ENCODE data around the gene ZFAND2A.
"Not testable (repeated sequence)": the region's sequence is repeated elsewhere in the genome, so short reads cannot be mapped to it uniquely, and the experiment has no call there.

The ZFAND2A gene

DNA sequence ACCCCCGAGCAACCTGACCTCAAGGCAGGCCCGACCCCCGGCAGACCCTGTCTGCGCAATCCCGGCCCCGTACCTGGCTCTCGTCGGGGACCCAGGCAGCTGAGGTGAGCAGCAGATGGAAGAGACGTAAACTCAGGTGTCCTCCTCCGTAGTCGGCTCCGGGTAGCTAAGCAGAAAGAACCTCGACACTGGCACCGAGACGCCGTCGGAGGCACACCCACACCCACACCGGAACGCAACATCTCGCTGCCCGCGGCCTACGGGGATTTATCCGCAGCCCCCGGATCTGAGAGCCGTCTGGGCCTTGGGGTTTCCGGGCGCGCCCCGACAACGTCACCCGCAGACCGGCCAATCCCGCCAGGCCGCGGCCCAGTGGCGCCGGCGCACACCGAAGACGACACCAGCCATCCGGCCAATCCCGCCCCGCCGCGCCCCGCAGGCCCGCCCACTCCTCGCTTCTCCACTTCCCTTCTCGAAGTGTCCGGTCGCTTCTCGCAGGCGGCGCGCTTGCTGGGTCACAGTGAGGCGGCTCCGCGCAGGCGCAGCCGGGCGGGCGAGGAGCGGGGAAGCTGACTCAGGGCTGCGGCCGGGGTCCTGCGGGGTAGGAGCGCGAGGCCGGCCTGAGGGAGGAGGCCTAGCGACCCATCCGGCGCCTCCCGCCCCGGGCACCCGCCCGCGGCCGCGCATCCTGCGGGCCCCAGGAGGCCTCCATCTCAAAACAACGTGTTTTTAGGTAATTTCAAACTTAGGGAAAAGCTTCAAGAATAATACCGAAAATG, at the start of gene ZFAND2A:
Gene ZFAND2A (minus strand): TSS at position 306 of the 779 bp plus-strand sequence. CDS start 1,984 bp downstream, outside the sequence.
- H4K20me1 ChIP-seq (ENCODE audit: insufficient read depth, low read length): no peaks in the 10 kb centered on the region
- peaks cover 9% of the 10 kb centered on the region for H3K79me2 ChIP-seq (ENCODE audit: insufficient read depth, low read length)
- peak within 1 kb of the TSS; percentile 96 for H3K4me2 ChIP-seq (ENCODE audit: low read length)
- H2AFZ ChIP-seq (ENCODE audit: low read length): no peak within 1 kb of the TSS
- peak within 1 kb of the TSS; percentile 96 for H3K4me3 ChIP-seq (ENCODE audit: low read depth, low read length, poor library complexity, severe bottlenecking)
- 0 out of 2 replicates have a peak, but pooled peaks cover 2% of the 10 kb centered on the region for H3F3A ChIP-seq (ENCODE audit: insufficient read depth, low read length)
- no peaks in the 10 kb centered on the region for H3K9me3 ChIP-seq (ENCODE audit: low read length)
- H3K36me3 ChIP-seq (ENCODE audit: insufficient read depth, low read length): peaks cover 49% of the 10 kb centered on the region
- peak within 1 kb of the TSS; percentile 93 for H3K9ac ChIP-seq (ENCODE audit: low read length)
- H3K4me1 ChIP-seq (ENCODE audit: insufficient read depth, low read length, severe bottlenecking): peaks cover 25% of the 10 kb centered on the region
- no peaks in the 10 kb centered on the region for H3K27me3 ChIP-seq (ENCODE audit: insufficient read depth, low read length)
- TF ChIP-seq, protein P1, sequence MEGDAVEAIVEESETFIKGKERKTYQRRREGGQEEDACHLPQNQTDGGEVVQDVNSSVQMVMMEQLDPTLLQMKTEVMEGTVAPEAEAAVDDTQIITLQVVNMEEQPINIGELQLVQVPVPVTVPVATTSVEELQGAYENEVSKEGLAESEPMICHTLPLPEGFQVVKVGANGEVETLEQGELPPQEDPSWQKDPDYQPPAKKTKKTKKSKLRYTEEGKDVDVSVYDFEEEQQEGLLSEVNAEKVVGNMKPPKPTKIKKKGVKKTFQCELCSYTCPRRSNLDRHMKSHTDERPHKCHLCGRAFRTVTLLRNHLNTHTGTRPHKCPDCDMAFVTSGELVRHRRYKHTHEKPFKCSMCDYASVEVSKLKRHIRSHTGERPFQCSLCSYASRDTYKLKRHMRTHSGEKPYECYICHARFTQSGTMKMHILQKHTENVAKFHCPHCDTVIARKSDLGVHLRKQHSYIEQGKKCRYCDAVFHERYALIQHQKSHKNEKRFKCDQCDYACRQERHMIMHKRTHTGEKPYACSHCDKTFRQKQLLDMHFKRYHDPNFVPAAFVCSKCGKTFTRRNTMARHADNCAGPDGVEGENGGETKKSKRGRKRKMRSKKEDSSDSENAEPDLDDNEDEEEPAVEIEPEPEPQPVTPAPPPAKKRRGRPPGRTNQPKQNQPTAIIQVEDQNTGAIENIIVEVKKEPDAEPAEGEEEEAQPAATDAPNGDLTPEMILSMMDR (IDR thresholded peaks at IDR 0.05; ENCODE audit: low read length): no peak
- no peak for TF ChIP-seq EZH2 (IDR thresholded peaks at IDR 0.05; ENCODE audit: borderline replicate concordance, low read length)
- no peaks in the 10 kb centered on the region for H3K9me2 ChIP-seq (ENCODE audit: low read depth, low read length)
- H3K27ac ChIP-seq (ENCODE audit: low read depth, low read length, poor library complexity, severe bottlenecking): peak within 1 kb of the TSS; percentile 52

GRCh38 chr7:1209097-1209496, 49.1 kb upstream of the ZFAND2A start:
- Histone ChIP-seq H3K4me1 (ENCODE audit: insufficient read depth, low read length, severe bottlenecking) (no peaks in the 10 kb centered on the region), H3K9me3 (ENCODE audit: low read length) (no peaks in the 10 kb centered on the region), H3K27me3 (ENCODE audit: insufficient read depth, low read length) (peaks cover 5% of the 10 kb centered on the region; the same call in 1 of the 2 replicates), H4K20me1 (ENCODE audit: insufficient read depth, low read length) (no peaks in the 10 kb centered on the region), H3K36me3 (ENCODE audit: insufficient read depth, low read length) (no peaks in the 10 kb centered on the region), H3F3A (ENCODE audit: insufficient read depth, low read length) (no peaks in the 10 kb centered on the region), H2AFZ (ENCODE audit: low read length) (no peak overlapping the region), H3K9ac (ENCODE audit: low read length) (no peak overlapping the region), H3K9me2 (ENCODE audit: low read depth, low read length) (no peaks in the 10 kb centered on the region), H3K27ac (ENCODE audit: low read depth, low read length, poor library complexity, severe bottlenecking) (no peak overlapping the region), H3K4me2 (ENCODE audit: low read length) (no peak overlapping the region), H3K79me2 (ENCODE audit: insufficient read depth, low read length) (no peaks in the 10 kb centered on the region), H3K4me3 (ENCODE audit: low read depth, low read length, poor library complexity, severe bottlenecking) (no peak overlapping the region)
- TF ChIP-seq EZH2 (IDR thresholded peaks at IDR 0.05; ENCODE audit: borderline replicate concordance, low read length): no peak
- TF ChIP-seq, protein P1 (IDR thresholded peaks at IDR 0.05; ENCODE audit: low read length): no peak

- not testable (repeated sequence) for H3K9me3 ChIP-seq (ENCODE audit: low read length); H3K36me3 ChIP-seq (ENCODE audit: insufficient read depth, low read length); H3K4me2 ChIP-seq (ENCODE audit: low read length); H3K79me2 ChIP-seq (ENCODE audit: insufficient read depth, low read length); H4K20me1 ChIP-seq (ENCODE audit: insufficient read depth, low read length); H3F3A ChIP-seq (ENCODE audit: insufficient read depth, low read length); H3K27ac ChIP-seq (ENCODE audit: low read depth, low read length, poor library complexity, severe bottlenecking); H2AFZ ChIP-seq (ENCODE audit: low read length); H3K9me2 ChIP-seq (ENCODE audit: low read depth, low read length); H3K4me1 ChIP-seq (ENCODE audit: insufficient read depth, low read length, severe bottlenecking); H3K27me3 ChIP-seq (ENCODE audit: insufficient read depth, low read length); H3K4me3 ChIP-seq (ENCODE audit: low read depth, low read length, poor library complexity, severe bottlenecking); H3K9ac ChIP-seq (ENCODE audit: low read length)
Observed at GRCh38 chr7:1205742-1206141, 45.7 kb upstream of the ZFAND2A start.

Measured in OCI-LY1 (cell line).